ENCODE measurements around the gene STAU1. TPM values are rescaled to one million over a fixed set of nuclear protein-coding genes. Genes with fewer than 3 reads are reported as not detected.

STAU1 gene
- total and polyA plus RNA-seq, 2 of the 13 experiments (the other 11 are each of a cell fraction or from before 2014, with no cell fraction given): 119 to 133 TPM

DNA sequence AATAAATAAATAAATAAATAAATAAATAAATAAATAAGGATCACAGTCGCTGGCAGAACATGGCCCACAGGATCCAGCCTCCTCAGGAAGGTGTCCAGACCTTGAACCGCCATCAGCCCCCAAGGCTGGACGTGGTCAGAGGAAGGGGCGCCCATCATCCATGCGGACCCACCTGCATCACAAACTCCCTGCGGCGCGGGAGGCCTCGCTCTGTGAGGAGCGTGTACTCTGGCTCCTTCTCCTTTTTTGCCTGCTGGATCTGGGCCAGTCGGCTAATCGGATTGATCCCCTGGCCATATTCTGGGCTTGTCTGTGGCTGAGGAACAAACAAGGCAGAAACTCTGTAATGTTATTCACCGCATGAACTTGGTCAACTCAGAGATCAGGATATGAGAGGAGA, 65.2 kb downstream of the STAU1 start:
- Histone ChIP-seq H2AFZ (ENCODE audit: low read length) (no peak overlapping the region), H4K20me1 (ENCODE audit: insufficient read depth, low read length) (no peaks in the 10 kb centered on the region; the same call in 1 of the 2 replicates), H3K9me3 (ENCODE audit: low read length) (no peaks in the 10 kb centered on the region), H3K4me2 (ENCODE audit: low read depth, low read length) (no peak overlapping the region), H3K4me1 (ENCODE audit: insufficient read depth, low read length) (no peaks in the 10 kb centered on the region), H3K27ac (ENCODE audit: extremely low read length, insufficient read depth, low read length) (no peak overlapping the region), H3K79me2 (ENCODE audit: insufficient read depth, low read length) (no peaks in the 10 kb centered on the region), H3K4me3 (replicated peaks in 1 of 3; ENCODE audit: insufficient read depth in 1 of 3, low read depth in 2 of 3, low read length in 3 of 3) (no peak overlapping the region), H3K9ac (ENCODE audit: insufficient read depth, low read depth, low read length) (no peak overlapping the region), H3K36me3 (replicated peaks in 1 of 2; ENCODE audit: control insufficient read depth in 1 of 2, insufficient read depth in 2 of 2, low read length in 2 of 2) (peaks cover 45 to 75% of the 10 kb centered on the region in 2 experiments), H3K27me3 (ENCODE audit: control insufficient read depth in 1 of 2, insufficient read depth in 2 of 2, low read length in 2 of 2) (no peaks in the 10 kb centered on the region)
- peak; percentile 77 for TF ChIP-seq RBM22 (optimal IDR thresholded peaks at IDR 0.05; ENCODE audit: low read length)
- TF ChIP-seq SP5 (CRISPR knock-in tag; IDR thresholded peaks at IDR 0.05; ENCODE audit: borderline replicate concordance, low read depth): no peak
- TF ChIP-seq AGO2 (optimal IDR thresholded peaks at IDR 0.05; ENCODE audit: low read depth, low read length): peak; percentile 53
- TF ChIP-seq, protein P1, sequence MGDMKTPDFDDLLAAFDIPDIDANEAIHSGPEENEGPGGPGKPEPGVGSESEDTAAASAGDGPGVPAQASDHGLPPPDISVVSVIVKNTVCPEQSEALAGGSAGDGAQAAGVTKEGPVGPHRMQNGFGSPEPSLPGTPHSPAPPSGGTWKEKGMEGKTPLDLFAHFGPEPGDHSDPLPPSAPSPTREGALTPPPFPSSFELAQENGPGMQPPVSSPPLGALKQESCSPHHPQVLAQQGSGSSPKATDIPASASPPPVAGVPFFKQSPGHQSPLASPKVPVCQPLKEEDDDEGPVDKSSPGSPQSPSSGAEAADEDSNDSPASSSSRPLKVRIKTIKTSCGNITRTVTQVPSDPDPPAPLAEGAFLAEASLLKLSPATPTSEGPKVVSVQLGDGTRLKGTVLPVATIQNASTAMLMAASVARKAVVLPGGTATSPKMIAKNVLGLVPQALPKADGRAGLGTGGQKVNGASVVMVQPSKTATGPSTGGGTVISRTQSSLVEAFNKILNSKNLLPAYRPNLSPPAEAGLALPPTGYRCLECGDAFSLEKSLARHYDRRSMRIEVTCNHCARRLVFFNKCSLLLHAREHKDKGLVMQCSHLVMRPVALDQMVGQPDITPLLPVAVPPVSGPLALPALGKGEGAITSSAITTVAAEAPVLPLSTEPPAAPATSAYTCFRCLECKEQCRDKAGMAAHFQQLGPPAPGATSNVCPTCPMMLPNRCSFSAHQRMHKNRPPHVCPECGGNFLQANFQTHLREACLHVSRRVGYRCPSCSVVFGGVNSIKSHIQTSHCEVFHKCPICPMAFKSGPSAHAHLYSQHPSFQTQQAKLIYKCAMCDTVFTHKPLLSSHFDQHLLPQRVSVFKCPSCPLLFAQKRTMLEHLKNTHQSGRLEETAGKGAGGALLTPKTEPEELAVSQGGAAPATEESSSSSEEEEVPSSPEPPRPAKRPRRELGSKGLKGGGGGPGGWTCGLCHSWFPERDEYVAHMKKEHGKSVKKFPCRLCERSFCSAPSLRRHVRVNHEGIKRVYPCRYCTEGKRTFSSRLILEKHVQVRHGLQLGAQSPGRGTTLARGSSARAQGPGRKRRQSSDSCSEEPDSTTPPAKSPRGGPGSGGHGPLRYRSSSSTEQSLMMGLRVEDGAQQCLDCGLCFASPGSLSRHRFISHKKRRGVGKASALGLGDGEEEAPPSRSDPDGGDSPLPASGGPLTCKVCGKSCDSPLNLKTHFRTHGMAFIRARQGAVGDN (CRISPR knock-in tag; IDR thresholded peaks at IDR 0.05): peak; percentile 23; the same call in 1 of the 2 replicates
- ChIA-PET CTCF (ENCODE audit: low intra/inter-chr PET ratio, low total read pairs) (no interaction called here), POLR2A (interaction anchor here (1.0 kb wide), 1 partner anchor 137 kb away, joined by 3 read pairs; no protein-coding TSS in a partner anchor)
- no peak for FAIRE-seq
- intact Hi-C loops (cut with micrococcal nuclease; ENCODE audit: unreplicated experiment): no loop called here
- ATAC-seq: no peak
- no TSS peak for BruUV-seq (replicated peaks)
- 91% methylated on average over 13 of the region's 13 CpGs for WGBS (ENCODE audit: low lambda C conversion rate)
- in situ Hi-C loops (cut with HindIII; ENCODE audit: extremely low pct_ligation_motif_present, low pct_unique_long_range_greater_than_20kb): no loop called here
- DNase-seq (ENCODE audit: low spot score): no peak

DNA sequence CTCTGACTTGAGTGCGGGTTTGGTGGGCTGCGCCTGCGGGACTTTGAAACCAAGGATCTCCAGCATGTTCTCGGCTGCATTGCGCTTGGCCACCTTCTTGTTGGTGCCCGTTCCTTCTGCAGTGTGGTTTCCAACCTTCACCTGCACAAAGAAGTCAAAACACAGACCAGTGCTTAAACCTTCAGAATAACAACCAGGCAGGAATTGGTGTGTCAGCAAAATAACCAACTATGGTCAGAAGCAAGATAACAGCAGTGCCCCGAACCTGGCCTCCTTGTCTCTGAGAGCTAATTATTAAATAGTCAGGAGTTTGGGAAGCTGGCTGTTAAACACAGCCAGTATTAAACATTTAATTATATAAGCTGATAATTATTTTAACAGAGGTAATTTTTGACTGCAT, 68.1 kb downstream of the STAU1 start:
- no peaks in the 10 kb centered on the region for H3K79me2 ChIP-seq (ENCODE audit: insufficient read depth, low read length)
- peaks cover 63 to 95% of the 10 kb centered on the region in 2 experiments for H3K36me3 ChIP-seq (replicated peaks in 1 of 2; ENCODE audit: control insufficient read depth in 1 of 2, insufficient read depth in 2 of 2, low read length in 2 of 2)
- ATAC-seq (no peak), FAIRE-seq (no peak), DNase-seq (ENCODE audit: low spot score) (no peak)
- no TSS peak for BruUV-seq (replicated peaks)
- no peaks in the 10 kb centered on the region; the same call in 1 of the 2 replicates for H4K20me1 ChIP-seq (ENCODE audit: insufficient read depth, low read length)
- no peak overlapping the region for H3K27ac ChIP-seq (ENCODE audit: extremely low read length, insufficient read depth, low read length)
- H3K4me2 ChIP-seq (ENCODE audit: low read depth, low read length): no peak overlapping the region
- POLR2A ChIA-PET: no interaction called here
- intact Hi-C loops (cut with micrococcal nuclease; ENCODE audit: unreplicated experiment): no loop called here
- in situ Hi-C loops (cut with HindIII; ENCODE audit: extremely low pct_ligation_motif_present, low pct_unique_long_range_greater_than_20kb): no loop called here
- 98% methylated on average over 7 of the region's 7 CpGs for WGBS (ENCODE audit: low lambda C conversion rate)
- CTCF ChIA-PET (ENCODE audit: low intra/inter-chr PET ratio, low total read pairs): no interaction called here
- no peak overlapping the region for H3K4me3 ChIP-seq (replicated peaks in 1 of 3; ENCODE audit: insufficient read depth in 1 of 3, low read depth in 2 of 3, low read length in 3 of 3)
- H3K4me1 ChIP-seq (ENCODE audit: insufficient read depth, low read length): no peaks in the 10 kb centered on the region
- no peaks in the 10 kb centered on the region for H3K27me3 ChIP-seq (ENCODE audit: control insufficient read depth in 1 of 2, insufficient read depth in 2 of 2, low read length in 2 of 2)
- no peaks in the 10 kb centered on the region for H3K9me3 ChIP-seq (ENCODE audit: low read length)
- H2AFZ ChIP-seq (ENCODE audit: low read length): no peak overlapping the region
- H3K9ac ChIP-seq (ENCODE audit: insufficient read depth, low read depth, low read length): no peak overlapping the region
- TF ChIP-seq PHF8 (CRISPR knock-in tag; IDR thresholded peaks at IDR 0.05) (no peak), MAFK (conservative IDR thresholded peaks at IDR 0.05 in 1 of 2, IDR thresholded peaks at IDR 0.05 in 1 of 2; ENCODE audit: low read length in 2 of 2) (peak; percentile 96 to 97), ATF3 (CRISPR knock-in tag; IDR thresholded peaks at IDR 0.05) (no peak), MAFF (IDR thresholded peaks at IDR 0.05; ENCODE audit: low read depth, low read length) (peak; percentile 95), ZNF672 (CRISPR knock-in tag; IDR thresholded peaks at IDR 0.05) (no peak), ZNF781 (CRISPR knock-in tag; IDR thresholded peaks at IDR 0.05; ENCODE audit: borderline replicate concordance, not compliant biosample characterization) (no peak), RBM22 (optimal IDR thresholded peaks at IDR 0.05; ENCODE audit: low read length) (peak; percentile 83), JUNB (CRISPR knock-in tag; IDR thresholded peaks at IDR 0.05; ENCODE audit: borderline replicate concordance) (0 out of 2 replicates have a peak, but pooled peaks have one; percentile 19), IKZF1 (IDR thresholded peaks at IDR 0.05) (no peak)
- TF ChIP-seq, protein P2, sequence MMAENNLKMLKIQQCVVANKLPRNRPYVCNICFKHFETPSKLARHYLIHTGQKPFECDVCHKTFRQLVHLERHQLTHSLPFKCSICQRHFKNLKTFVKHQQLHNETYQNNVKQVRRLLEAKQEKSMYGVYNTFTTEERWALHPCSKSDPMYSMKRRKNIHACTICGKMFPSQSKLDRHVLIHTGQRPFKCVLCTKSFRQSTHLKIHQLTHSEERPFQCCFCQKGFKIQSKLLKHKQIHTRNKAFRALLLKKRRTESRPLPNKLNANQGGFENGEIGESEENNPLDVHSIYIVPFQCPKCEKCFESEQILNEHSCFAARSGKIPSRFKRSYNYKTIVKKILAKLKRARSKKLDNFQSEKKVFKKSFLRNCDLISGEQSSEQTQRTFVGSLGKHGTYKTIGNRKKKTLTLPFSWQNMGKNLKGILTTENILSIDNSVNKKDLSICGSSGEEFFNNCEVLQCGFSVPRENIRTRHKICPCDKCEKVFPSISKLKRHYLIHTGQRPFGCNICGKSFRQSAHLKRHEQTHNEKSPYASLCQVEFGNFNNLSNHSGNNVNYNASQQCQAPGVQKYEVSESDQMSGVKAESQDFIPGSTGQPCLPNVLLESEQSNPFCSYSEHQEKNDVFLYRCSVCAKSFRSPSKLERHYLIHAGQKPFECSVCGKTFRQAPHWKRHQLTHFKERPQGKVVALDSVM (CRISPR knock-in tag; IDR thresholded peaks at IDR 0.05): no peak
